SK-N-SH (cell line): ENCODE measurements around the gene PRR35.

Source experiments
- ELF1 ChIP-seq: IDR thresholded peaks from 2 replicates; pipeline ENCODE4 v1.4.0; 2012
- EP300 ChIP-seq, 2 experiments: IDR thresholded peaks; 2 replicates each; pipeline versions ENCODE4 v1.4.0 to v1.6.1; 2012; ENCODE audit warnings: borderline replicate concordance in 1 of 2, low read depth in 1 of 2, low read length in 1 of 2
- EZH2phosphoT487 ChIP-seq: fragments of 200-600 bp; sonication (generic); IDR thresholded peaks from 2 replicates; pipeline ENCODE4 v1.6.1; 2017; ENCODE audit warnings: low read depth, mixed run types, mild to moderate bottlenecking, antibody characterized with exemption, moderate library complexity, borderline replicate concordance
- GABPA ChIP-seq: IDR thresholded peaks from 2 replicates; pipeline ENCODE4 v1.4.0; 2012; ENCODE audit warnings: low read depth, mild to moderate bottlenecking
- RAD21 ChIP-seq: IDR thresholded peaks from 2 replicates; pipeline ENCODE4 v1.6.1; 2012; ENCODE audit warnings: mild to moderate bottlenecking, low read length
- TEAD4 ChIP-seq: IDR thresholded peaks from 2 replicates; pipeline ENCODE4 v1.4.0; 2012; ENCODE audit warnings: mild to moderate bottlenecking, borderline replicate concordance; ENCODE audit not compliant: insufficient read depth
- YY1 ChIP-seq: IDR thresholded peaks from 2 replicates; pipeline ENCODE4 v1.4.0; 2012; ENCODE audit warnings: low read depth, mild to moderate bottlenecking
- TF ChIP-seq, protein P1 (sequence below): fragments of 200-600 bp; sonication (generic); IDR thresholded peaks from 2 replicates; pipeline ENCODE4 v1.6.1; 2017; ENCODE audit warnings: antibody characterized with exemption, mild to moderate bottlenecking, moderate library complexity
- TF ChIP-seq, protein P2 (sequence below): IDR thresholded peaks from 2 replicates; pipeline ENCODE4; 2012

DNA sequence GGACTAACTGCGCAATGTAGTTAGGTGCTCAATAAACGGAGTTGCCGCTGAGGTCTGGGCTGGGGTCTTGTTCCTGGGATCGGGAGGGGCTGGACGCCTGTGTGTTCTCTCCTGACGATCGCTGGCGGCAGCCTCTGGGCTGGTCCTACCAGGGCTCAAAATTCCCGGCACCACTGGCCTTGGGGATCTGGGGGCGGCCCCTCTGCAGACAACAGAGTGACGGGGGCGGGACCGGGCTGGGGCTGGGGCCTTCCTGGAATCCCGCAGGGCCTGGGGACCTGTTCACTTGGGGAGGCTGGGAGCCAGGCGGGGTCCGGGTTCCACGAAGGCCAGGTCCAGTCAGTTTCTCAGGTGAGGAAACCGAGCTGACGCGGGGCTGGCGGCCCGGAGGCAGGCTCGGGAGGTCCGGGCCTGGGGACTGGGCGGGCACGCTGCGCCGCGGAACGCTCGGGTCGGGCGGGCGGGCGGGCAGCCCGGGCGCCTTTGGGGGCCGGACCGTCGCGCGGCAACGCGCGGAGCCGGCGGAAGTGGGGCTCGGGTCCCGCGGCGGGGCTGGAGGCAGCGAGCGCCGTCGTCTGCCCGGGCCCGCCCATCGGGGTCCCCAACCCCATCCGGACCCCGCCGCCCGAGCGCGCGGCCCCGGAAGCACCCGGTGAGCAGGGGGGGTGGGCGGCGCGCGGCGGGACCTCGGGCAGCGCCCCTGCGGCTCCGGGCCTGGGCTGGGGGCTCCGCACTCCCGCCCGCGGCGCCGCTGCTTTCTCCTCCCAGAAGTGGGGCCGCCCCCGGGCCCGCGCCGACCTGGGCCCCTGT is 9.5 kb downstream of the PRR35 start, which contains the start of gene PIGQ:
- TF ChIP-seq, protein P1, sequence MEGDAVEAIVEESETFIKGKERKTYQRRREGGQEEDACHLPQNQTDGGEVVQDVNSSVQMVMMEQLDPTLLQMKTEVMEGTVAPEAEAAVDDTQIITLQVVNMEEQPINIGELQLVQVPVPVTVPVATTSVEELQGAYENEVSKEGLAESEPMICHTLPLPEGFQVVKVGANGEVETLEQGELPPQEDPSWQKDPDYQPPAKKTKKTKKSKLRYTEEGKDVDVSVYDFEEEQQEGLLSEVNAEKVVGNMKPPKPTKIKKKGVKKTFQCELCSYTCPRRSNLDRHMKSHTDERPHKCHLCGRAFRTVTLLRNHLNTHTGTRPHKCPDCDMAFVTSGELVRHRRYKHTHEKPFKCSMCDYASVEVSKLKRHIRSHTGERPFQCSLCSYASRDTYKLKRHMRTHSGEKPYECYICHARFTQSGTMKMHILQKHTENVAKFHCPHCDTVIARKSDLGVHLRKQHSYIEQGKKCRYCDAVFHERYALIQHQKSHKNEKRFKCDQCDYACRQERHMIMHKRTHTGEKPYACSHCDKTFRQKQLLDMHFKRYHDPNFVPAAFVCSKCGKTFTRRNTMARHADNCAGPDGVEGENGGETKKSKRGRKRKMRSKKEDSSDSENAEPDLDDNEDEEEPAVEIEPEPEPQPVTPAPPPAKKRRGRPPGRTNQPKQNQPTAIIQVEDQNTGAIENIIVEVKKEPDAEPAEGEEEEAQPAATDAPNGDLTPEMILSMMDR: no peak
- TF ChIP-seq, protein P2, sequence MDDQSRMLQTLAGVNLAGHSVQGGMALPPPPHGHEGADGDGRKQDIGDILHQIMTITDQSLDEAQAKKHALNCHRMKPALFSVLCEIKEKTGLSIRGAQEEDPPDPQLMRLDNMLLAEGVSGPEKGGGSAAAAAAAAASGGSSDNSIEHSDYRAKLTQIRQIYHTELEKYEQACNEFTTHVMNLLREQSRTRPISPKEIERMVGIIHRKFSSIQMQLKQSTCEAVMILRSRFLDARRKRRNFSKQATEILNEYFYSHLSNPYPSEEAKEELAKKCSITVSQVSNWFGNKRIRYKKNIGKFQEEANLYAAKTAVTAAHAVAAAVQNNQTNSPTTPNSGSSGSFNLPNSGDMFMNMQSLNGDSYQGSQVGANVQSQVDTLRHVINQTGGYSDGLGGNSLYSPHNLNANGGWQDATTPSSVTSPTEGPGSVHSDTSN: no peak
- TF ChIP-seq ELF1: no peak
- no peak for TF ChIP-seq EP300 (IDR thresholded peaks at IDR 0.05; ENCODE audit: borderline replicate concordance in 1 of 2, low read depth in 1 of 2, low read length in 1 of 2)
- TF ChIP-seq YY1: no peak
- TF ChIP-seq RAD21: no peak
- no peak for TF ChIP-seq EZH2phosphoT487
- no peak for TF ChIP-seq TEAD4
- peak; percentile 60; the same call in 1 of the 2 replicates for TF ChIP-seq GABPA
